Natural killer cell (primary cell): ENCODE results near the gene MECP2. TPM values are rescaled to one million over a fixed set of nuclear protein-coding genes. Genes with fewer than 3 reads are reported as not detected.
"Not testable (repeated sequence)": the region's sequence is repeated elsewhere in the genome, so short reads cannot be mapped to it uniquely, and the experiment has no call there.

Experiments used
- ATAC-seq, 3 donors: fragments of 150-1000 bp in 2 of 3; fragments of 200-7000 bp in 1 of 3; cut with Tn5 transposase; 1 replicate in 1 of 3; 2 replicates in 2 of 3; pipeline ENCODE4 v1.10.0; 2021; ENCODE audit warnings: mild to moderate bottlenecking in 2 of 3, moderate library complexity in 2 of 3
- DNase-seq, 2 donors: peaks; one replicate each; pipeline versions ENCODE4 v3.0.0 to v3.0.0-alpha.2; 2013 to 2021; ENCODE audit warnings: mixed read lengths in 1 of 2
- H3K27ac ChIP-seq: one replicate; pipeline ENCODE4 v1.5.1; 2013; ENCODE audit warnings: mild to moderate bottlenecking, low read length
- H3K27me3 ChIP-seq: one replicate; pipeline ENCODE4 v1.6.1; 2013; ENCODE audit warnings: low read length; ENCODE audit not compliant: control insufficient read depth, insufficient read depth
- H3K36me3 ChIP-seq: one replicate; pipeline ENCODE4 v1.6.1; 2013; ENCODE audit warnings: low read length; ENCODE audit not compliant: control insufficient read depth, insufficient read depth
- H3K4me1 ChIP-seq: one replicate; pipeline ENCODE4 v1.6.1; 2013; ENCODE audit warnings: low read length; ENCODE audit not compliant: control insufficient read depth, insufficient read depth
- H3K4me3 ChIP-seq: one replicate; pipeline ENCODE4 v1.5.1; 2013; ENCODE audit warnings: low read length
- H3K9me3 ChIP-seq: one replicate; pipeline ENCODE4 v1.6.1; 2013; ENCODE audit warnings: low read length; ENCODE audit not compliant: control insufficient read depth, insufficient read depth
- H3K27ac Mint-ChIP-seq, 2 donors: one replicate each; pipeline ENCODE4 v1.8.0; 2022; ENCODE audit warnings: mild to moderate bottlenecking in 2 of 2, mixed read lengths in 2 of 2, moderate library complexity in 1 of 2
- H3K27me3 Mint-ChIP-seq, 2 donors: one replicate each; pipeline ENCODE4 v1.8.0; 2022; ENCODE audit warnings: low read depth in 2 of 2, mixed read lengths in 2 of 2
- H3K36me3 Mint-ChIP-seq: one replicate; pipeline ENCODE4 v1.8.0; 2022; ENCODE audit warnings: mixed read lengths
- H3K4me1 Mint-ChIP-seq, 2 donors: one replicate each; pipeline ENCODE4 v1.8.0; 2022; ENCODE audit warnings: mixed read lengths in 2 of 2
- H3K4me3 Mint-ChIP-seq: one replicate; pipeline ENCODE4 v1.8.0; 2022; ENCODE audit warnings: mild to moderate bottlenecking, moderate library complexity, mixed read lengths
- H3K9me3 Mint-ChIP-seq, 2 donors: one replicate each; pipeline ENCODE4 v1.8.0; 2022; ENCODE audit warnings: mixed read lengths in 2 of 2
- WGBS: methylation state at CpG from one replicate; pipeline ENCODE4 v1.1.7; 2013; ENCODE audit warnings: missing lambda C conversion rate; ENCODE audit not compliant: insufficient coverage; 5-methylcytosine and 5-hydroxymethylcytosine counted together
- intact Hi-C: fragments of 100-400 bp; cut with micrococcal nuclease; formaldehyde crosslinking; loops from one replicate; pipeline ENCODE4 v1.14.2; 2022
- total RNA-seq, 4 donors: library from RNA; stranded (reverse); fragments of 120-200 nt in 1 of 4; gene quantifications; one replicate each; pipeline versions ENCODE4 v1.2.3 to v1.2.4, GENCODE V29; 2013 to 2022
- TF ChIP-seq, protein P1 (sequence below): fragments of 200-600 bp; IDR thresholded peaks from one replicate; pipeline ENCODE4 v1.8.0; 2022; ENCODE audit warnings: antibody characterized with exemption

Gene MECP2
- 100 to 1,000 TPM; 177 to 198 (median 182) TPM for total RNA-seq
- total RNA-seq (2013) = 91.0 TPM

DNA sequence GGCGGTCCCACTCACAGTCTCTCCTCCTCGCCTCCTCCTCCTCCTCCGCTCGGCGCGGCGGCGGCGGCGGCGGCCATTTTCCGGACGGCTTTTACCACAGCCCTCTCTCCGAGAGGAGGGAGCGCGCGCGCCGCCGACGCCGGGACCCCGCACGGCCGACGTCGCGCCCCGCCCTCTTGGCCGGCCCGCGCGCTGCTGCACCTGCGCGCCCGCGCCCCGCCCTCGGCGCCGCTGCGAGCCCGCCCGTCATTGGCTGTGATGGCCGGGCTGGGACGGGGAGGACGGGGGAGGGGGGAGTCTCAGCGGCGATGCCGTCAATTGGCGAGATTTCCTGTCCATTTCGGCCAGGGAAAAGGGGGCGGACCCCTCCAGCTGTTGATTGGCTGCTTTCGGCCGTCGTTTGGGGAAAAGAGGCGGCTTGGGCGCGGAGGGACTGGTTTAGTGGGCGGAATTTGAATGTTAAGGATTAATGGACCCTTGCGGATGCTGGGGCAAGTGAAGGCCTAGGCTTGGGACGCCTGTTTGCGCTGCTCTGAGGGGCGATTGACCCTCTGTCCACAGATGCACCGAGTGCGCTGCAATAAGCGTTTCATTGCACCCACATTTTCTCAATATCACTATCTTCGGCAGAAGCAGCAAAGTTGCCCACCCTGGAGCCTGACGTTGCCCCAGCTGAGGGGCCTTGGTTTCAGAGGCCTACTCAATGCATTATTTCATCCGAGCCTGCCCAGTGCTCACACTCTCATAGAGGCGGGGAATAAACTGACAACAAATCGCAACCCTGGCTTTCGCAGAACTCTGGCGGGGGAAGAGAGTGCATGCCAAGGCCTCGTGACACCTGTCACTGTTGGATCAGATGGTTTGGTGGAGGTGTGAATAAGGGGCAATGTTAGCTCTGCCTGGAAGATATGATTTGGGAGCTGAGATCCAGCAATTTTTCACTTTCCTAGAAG lies at the start of gene MECP2:
Gene MECP2, minus strand, starts transcription at position 129 of the 953 bp plus-strand sequence.
- Histone ChIP-seq H3K4me1 (peaks cover 31% of the 10 kb centered on the region), H3K27me3 (no peaks in the 10 kb centered on the region), H3K36me3 (no peaks in the 10 kb centered on the region), H3K9me3 (no peaks in the 10 kb centered on the region), H3K4me3 (peak within 1 kb of the TSS; percentile 82), H3K27ac (peak within 1 kb of the TSS; percentile 87)
- peak; percentile 87 to 96 (median 90) for ATAC-seq
- H3K27ac Mint-ChIP-seq = peak within 1 kb of the TSS; percentile 88 to 94
- H3K36me3 Mint-ChIP-seq = no peaks in the 10 kb centered on the region
- peak; percentile 84 to 92 for DNase-seq
- peak within 1 kb of the TSS; percentile 94 for H3K4me3 Mint-ChIP-seq
- 6% methylated on average over 74 of the region's 75 CpGs for WGBS
- H3K4me1 Mint-ChIP-seq = peaks cover 35 to 40% of the 10 kb centered on the region in 2 donors
- TF ChIP-seq, protein P1, sequence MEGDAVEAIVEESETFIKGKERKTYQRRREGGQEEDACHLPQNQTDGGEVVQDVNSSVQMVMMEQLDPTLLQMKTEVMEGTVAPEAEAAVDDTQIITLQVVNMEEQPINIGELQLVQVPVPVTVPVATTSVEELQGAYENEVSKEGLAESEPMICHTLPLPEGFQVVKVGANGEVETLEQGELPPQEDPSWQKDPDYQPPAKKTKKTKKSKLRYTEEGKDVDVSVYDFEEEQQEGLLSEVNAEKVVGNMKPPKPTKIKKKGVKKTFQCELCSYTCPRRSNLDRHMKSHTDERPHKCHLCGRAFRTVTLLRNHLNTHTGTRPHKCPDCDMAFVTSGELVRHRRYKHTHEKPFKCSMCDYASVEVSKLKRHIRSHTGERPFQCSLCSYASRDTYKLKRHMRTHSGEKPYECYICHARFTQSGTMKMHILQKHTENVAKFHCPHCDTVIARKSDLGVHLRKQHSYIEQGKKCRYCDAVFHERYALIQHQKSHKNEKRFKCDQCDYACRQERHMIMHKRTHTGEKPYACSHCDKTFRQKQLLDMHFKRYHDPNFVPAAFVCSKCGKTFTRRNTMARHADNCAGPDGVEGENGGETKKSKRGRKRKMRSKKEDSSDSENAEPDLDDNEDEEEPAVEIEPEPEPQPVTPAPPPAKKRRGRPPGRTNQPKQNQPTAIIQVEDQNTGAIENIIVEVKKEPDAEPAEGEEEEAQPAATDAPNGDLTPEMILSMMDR = no peak
- no peaks in the 10 kb centered on the region for H3K9me3 Mint-ChIP-seq
- intact Hi-C loops = loop anchor here (10.0 kb wide), 3 partner anchors 83 to 277 kb away; partner anchors contain the start of genes ARHGAP4, EMD, FLNA and IRAK1
- peaks cover 0 to 13% of the 10 kb centered on the region in 2 donors for H3K27me3 Mint-ChIP-seq

DNA sequence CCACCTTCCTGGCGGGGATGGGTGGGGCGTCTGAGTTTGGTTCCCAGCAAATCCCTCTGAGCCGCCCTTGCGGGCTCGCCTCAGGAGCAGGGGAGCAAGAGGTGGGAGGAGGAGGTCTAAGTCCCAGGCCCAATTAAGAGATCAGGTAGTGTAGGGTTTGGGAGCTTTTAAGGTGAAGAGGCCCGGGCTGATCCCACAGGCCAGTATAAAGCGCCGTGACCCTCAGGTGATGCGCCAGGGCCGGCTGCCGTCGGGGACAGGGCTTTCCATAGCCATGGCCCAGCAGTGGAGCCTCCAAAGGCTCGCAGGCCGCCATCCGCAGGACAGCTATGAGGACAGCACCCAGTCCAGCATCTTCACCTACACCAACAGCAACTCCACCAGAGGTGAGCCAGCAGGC lies 46.5 kb upstream of the MECP2 start, which contains the start of gene OPN1LW:
Gene OPN1LW, plus strand, starts transcription at position 234 of the 400 bp plus-strand sequence. Its CDS starts 41 bp downstream, at position 275.
- H3K9me3 Mint-ChIP-seq, ATAC-seq, H3K9me3 ChIP-seq, H3K4me1 Mint-ChIP-seq, H3K27me3 Mint-ChIP-seq, intact Hi-C loops, H3K27ac ChIP-seq, H3K4me1 ChIP-seq, H3K36me3 Mint-ChIP-seq, H3K27ac Mint-ChIP-seq, H3K4me3 Mint-ChIP-seq, H3K36me3 ChIP-seq, H3K27me3 ChIP-seq, H3K4me3 ChIP-seq, DNase-seq: not testable (repeated sequence)
- WGBS = 100% methylated on average over 5 of the region's 15 CpGs

DNA sequence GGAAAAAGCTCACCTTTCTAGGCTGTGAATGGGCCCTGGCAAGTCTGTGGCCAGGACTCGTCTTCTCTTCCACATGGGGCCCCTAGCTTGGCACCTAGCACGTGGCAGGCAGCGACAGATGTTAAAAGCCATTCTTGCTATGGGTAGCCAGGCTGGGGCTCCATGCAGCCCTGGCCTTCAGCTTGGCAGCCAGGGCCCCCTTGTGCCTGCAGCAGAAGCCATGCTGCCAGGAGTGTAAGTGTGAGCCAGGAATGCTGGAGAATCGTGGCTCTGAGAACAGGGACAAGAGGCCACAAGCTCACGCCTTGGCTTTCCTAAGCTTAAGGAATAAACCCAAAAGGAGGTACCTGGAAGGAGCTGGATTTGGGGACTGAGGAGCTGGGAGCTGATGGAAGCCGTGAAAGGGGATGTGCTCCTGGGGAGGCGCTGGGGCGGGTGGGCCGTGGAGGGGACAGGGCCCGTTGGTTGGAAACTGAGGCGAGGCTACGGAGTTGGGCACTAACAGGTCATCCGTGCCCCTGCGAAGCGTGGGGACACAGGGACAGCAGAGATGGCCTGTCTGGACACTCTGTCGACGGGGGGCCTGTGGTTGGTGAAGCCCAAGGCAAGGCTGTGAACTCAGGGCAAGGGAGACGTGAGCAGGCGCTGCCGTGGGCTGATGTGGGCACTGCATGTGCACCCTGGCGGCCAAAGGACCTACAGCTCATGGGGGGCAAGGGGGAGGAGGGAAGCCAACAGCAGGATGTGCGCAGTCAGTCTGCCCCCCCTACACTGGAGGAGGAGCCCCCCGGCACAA lies 45.6 kb upstream of the MECP2 start:
- Histone ChIP-seq H3K36me3 (no peaks in the 10 kb centered on the region), H3K4me1 (no peaks in the 10 kb centered on the region), H3K4me3 (no peak overlapping the region), H3K9me3 (no peaks in the 10 kb centered on the region), H3K27me3 (no peaks in the 10 kb centered on the region), H3K27ac (no peak overlapping the region)
- Mint-ChIP-seq H3K9me3 (no peaks in the 10 kb centered on the region), H3K4me3 (no peak overlapping the region), H3K27me3 (no peaks in the 10 kb centered on the region), H3K36me3 (no peaks in the 10 kb centered on the region), H3K4me1 (peaks cover 5 to 11% of the 10 kb centered on the region in 2 donors), H3K27ac (no peak overlapping the region)
- intact Hi-C loops = no loop called here
- TF ChIP-seq, protein P1 = no peak
- WGBS = 90% methylated on average over 23 of the region's 23 CpGs
- ATAC-seq (no peak), DNase-seq (no peak)

DNA sequence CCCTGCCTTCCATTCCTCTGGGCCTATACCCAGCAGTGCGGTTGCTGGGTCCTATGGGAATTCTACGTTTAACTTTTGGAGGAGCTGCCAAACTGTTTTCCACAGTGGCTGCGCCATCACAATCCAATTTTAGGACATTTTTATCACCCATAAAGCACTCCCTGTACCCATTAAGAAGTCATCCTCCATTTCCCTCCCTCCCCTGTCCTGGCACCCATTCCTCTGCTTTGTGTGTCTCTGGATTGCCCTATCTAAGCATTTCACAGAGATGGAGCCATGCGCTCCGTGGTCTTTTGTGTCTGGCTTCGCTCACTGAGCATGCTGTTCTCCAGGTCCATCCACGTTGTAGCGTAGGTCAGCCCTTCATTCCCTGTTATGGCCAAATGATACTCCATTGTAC lies 44.9 kb upstream of the MECP2 start:
- ATAC-seq (no peak), DNase-seq (no peak)
- Histone ChIP-seq H3K9me3 (no peaks in the 10 kb centered on the region), H3K4me3 (no peak overlapping the region), H3K27ac (no peak overlapping the region), H3K4me1 (peaks cover 3% of the 10 kb centered on the region), H3K36me3 (no peaks in the 10 kb centered on the region), H3K27me3 (no peaks in the 10 kb centered on the region)
- no peak overlapping the region for H3K27ac Mint-ChIP-seq
- whole genome bisulfite sequencing = 98% methylated on average over 8 of the region's 8 CpGs
- H3K4me3 Mint-ChIP-seq = no peak overlapping the region
- intact Hi-C loops = no loop called here
- no peaks in the 10 kb centered on the region for H3K36me3 Mint-ChIP-seq
- no peaks in the 10 kb centered on the region for H3K9me3 Mint-ChIP-seq
- no peaks in the 10 kb centered on the region for H3K27me3 Mint-ChIP-seq
- peaks cover 5 to 11% of the 10 kb centered on the region in 2 donors for H3K4me1 Mint-ChIP-seq
- TF ChIP-seq, protein P1 = no peak
